Measurements from ENCODE around the gene NFYC.

NFYC gene

GRCh38 chr1:40740039-40740996, 48.8 kb downstream of the NFYC start:
- DNase-seq, result no peak

- DNase-seq, result no peak
Observed at GRCh38 chr1:40740997-40741736, 49.7 kb downstream of the NFYC start.

- DNase-seq, result no peak
Observed at GRCh38 chr1:40742363-40743061, 51.0 kb downstream of the NFYC start.

GRCh38 chr1:40743452-40743851, 51.9 kb downstream of the NFYC start:
- DNase-seq, result no peak

GRCh38 chr1:40743860-40744259, 52.4 kb downstream of the NFYC start:
- no peak for DNase-seq

- no peak for DNase-seq
Observed at GRCh38 chr1:40745176-40745575, 53.7 kb downstream of the NFYC start.

- DNase-seq, result no peak
Observed at GRCh38 chr1:40746344-40747090, 55.0 kb downstream of the NFYC start.

- no peak for DNase-seq
Observed at GRCh38 chr1:40748841-40749718, 57.6 kb downstream of the NFYC start.

- DNase-seq, result no peak
Observed at GRCh38 chr1:40749817-40750216, 58.3 kb downstream of the NFYC start.

- no peak for DNase-seq
Observed at GRCh38 chr1:40750451-40750908, 59.0 kb downstream of the NFYC start.

- DNase-seq, result no peak
Observed at GRCh38 chr1:40751802-40752201, 60.3 kb downstream of the NFYC start.

GRCh38 chr1:40753142-40753882, 61.8 kb downstream of the NFYC start:
- no peak for DNase-seq

GRCh38 chr1:40754201-40754600, 62.7 kb downstream of the NFYC start:
- no peak for DNase-seq

GRCh38 chr1:40755067-40755466, 63.6 kb downstream of the NFYC start:
- no peak for DNase-seq

- DNase-seq, result no peak
Observed at GRCh38 chr1:40756523-40756922, 65.0 kb downstream of the NFYC start.

GRCh38 chr1:40757084-40757483, 65.6 kb downstream of the NFYC start:
- peak; percentile 10 for DNase-seq

GRCh38 chr1:40758004-40758403, 66.5 kb downstream of the NFYC start:
- DNase-seq, result peak; percentile 12

- no peak for DNase-seq
Observed at GRCh38 chr1:40758578-40759343, 67.3 kb downstream of the NFYC start.

- no peak for DNase-seq
Observed at GRCh38 chr1:40760984-40761383, 69.5 kb downstream of the NFYC start.

Measured in stimulated activated CD8-positive, alpha-beta memory T cell treated with anti-CD3 and anti-CD28 coated beads, Interleukin-4, amount 100 ng/mL, for 48 hours (primary cell).